ENCODE data around the gene BCL7B.
"Not testable (repeated sequence)": the region's sequence is repeated elsewhere in the genome, so short reads cannot be mapped to it uniquely, and the experiment has no call there.

DNA sequence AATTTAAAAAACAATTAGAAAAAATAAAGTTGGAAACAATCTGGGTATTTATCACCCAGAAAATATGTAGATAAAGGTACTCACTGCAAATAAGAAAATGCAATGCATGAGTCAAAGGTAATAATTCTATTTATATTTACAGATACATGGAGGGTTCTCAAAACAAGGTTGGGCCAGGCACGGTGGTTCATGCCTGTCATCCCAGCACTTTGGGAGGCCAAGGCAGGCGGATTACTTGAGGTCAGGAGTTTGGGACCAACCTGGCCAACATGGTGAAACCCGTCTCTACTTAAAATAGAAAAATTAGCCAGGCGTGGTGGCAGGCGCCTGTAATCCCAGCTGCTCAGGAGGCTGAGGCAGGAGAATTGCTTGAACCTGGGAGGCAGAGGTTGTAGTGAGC is 7.4 kb downstream of the BCL7B start:
- TF ChIP-seq, protein P1, sequence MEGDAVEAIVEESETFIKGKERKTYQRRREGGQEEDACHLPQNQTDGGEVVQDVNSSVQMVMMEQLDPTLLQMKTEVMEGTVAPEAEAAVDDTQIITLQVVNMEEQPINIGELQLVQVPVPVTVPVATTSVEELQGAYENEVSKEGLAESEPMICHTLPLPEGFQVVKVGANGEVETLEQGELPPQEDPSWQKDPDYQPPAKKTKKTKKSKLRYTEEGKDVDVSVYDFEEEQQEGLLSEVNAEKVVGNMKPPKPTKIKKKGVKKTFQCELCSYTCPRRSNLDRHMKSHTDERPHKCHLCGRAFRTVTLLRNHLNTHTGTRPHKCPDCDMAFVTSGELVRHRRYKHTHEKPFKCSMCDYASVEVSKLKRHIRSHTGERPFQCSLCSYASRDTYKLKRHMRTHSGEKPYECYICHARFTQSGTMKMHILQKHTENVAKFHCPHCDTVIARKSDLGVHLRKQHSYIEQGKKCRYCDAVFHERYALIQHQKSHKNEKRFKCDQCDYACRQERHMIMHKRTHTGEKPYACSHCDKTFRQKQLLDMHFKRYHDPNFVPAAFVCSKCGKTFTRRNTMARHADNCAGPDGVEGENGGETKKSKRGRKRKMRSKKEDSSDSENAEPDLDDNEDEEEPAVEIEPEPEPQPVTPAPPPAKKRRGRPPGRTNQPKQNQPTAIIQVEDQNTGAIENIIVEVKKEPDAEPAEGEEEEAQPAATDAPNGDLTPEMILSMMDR (conservative IDR thresholded peaks at IDR 0.05), result not testable (repeated sequence)
- TF ChIP-seq ZFX (IDR thresholded peaks at IDR 0.05), result not testable (repeated sequence)
